DLD1 (cell line): ENCODE results near the gene MESD.

Experiments used
- in situ Hi-C: cut with HindIII; loops from 2 replicates; pipeline ENCODE4 v1.10.0; 2017; ENCODE audit warnings: low sequenced_read_pairs

Gene MESD

DNA sequence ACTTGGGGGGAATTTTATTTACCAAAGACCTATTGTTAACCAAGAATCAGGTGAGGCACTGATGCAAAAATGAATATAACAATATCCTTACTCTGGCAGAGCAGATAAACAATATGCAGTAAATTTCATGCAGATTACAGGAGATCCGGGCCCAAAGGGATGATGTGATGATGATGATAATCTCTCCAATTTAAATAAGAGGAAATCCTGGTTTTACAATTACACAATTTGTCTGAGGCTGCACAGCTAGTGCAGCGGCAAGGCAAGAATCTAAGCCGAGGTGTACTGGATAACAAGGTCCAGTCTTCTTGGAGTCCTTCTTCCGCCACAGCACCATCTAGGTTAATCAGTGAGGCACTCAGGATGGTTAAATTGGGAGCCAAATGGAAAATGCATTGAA, 2.4 kb upstream of the MESD start:
- in situ Hi-C loops, result no loop called here

DNA sequence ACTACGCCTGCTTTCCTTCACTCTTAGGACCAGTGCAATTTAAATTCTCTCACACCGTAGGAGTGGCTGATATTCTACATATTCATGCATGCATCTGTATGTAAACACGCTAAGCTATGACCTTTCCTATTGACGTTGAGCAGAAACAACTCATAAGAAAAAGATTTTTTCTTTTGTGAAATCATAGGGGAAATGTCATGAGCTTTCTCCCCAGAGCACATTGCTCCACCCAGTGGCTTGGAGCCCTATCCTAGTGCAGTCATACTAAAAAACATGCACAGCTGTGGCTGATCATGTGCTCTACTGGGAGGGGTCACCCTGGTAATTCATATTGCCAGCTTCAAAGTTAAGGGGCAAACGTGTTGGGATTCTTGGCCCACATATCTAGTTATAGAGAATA, 1.8 kb upstream of the MESD start:
- in situ Hi-C loops, result no loop called here

DNA sequence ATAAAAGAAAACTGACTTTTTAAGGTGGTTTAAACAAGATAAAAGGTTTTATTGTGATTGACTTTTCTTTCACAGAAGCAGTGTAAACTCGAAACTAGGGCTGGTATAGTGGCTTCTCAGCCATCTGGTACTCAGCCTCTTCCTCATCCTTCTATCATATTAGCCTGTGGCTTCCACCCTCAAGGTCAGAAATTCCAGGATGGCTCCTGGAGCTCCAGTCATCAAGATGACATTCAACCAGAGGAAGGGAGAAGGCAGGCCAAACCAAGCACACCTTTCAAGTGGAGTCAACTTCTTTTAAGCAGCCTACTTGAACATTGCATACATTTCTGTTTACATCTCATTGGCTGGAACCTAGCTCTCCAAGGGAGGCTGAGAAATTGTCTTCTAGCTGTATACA, 1.3 kb upstream of the MESD start:
- in situ Hi-C loops, result no loop called here

DNA sequence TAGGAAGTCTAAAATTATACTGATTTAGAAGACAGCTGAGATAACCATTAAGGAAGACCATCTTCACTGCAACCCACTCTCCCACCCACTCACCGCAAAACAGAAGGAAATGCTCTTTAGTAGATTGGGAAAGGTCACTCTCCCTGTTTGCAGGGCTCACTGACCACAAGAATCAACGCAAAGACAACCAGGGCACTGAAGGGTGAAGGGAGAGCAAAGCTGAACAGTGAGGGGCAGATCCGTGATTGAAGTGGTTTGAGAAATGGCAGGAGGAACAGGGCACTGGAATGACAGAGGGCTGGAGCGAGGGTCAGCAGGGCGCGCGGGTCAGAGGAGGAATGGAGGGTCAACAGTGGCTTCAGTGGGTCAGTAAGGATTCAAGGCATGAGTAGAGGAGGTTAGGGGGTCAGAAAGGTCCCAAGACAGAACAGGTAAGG, 520 bp downstream of the MESD start:
- in situ Hi-C loops, result no loop called here

DNA sequence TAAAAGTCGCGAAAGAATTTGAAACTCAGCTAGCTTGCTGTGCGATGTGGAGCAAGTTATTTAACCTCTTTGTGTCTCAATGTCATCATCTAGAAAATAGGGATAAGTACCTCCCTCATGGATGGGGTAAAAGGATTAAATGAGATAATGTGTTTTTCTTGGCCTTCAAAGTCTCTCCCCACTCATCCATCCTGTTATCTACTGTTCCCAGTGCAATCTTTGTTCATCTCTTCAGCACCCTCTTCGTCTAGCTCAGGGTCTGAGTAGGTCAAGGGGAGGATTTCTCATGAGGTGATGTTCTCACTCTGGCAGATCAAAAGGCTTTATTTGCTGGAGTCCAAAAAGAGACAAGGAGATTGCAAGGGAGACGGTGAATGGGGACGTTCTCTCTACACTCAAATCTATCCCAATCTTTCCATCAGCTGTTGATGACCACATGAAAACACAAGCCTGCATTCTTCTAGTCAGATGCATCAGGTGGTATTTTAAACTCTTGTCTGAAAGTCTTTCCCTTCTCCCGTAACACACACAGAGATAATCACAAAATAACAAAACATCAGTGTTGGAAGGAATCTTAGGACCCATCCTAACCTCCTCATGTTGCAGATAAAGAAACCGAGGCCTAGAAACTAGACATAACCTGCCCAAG, 1.3 kb downstream of the MESD start:
- in situ Hi-C loops, result no loop called here

DNA sequence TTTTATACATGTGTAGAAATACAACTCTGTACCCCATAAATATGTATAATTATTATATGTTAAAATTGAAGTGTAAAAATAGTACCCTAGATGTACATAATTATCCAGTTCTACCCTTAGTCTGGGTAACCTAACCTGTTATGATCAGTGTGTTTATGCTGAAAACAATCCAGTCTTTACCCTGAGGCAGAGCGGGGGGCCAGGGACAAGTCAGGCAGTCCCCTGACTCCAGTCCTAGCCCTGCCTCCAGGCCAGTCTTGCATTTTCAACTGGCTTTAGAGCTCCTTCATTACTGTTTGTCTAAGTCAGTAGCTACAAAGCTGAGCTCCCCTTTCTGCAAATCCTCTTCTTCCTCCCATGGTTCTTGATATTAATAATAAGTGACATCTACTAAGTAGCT, 3.1 kb downstream of the MESD start:
- in situ Hi-C loops, result no loop called here

DNA sequence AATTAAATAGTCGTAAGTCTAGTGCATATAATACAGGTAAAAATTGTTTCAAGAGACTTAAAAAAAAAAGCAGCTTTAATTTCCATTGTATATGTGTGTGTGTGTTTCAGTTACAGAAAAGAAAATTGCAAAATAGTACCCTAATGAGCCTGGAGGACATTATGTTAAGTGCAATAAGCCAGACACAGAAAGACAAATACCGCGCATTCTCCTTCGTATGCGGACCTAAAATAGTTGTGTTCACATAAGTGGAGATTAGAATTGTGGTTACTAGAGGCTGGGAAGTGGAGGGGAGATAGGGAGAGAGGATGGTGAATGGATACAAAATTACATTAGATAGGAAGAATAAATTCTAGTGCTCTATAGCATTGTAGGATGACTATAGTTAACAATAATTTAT, 3.6 kb downstream of the MESD start:
- in situ Hi-C loops, result no loop called here

DNA sequence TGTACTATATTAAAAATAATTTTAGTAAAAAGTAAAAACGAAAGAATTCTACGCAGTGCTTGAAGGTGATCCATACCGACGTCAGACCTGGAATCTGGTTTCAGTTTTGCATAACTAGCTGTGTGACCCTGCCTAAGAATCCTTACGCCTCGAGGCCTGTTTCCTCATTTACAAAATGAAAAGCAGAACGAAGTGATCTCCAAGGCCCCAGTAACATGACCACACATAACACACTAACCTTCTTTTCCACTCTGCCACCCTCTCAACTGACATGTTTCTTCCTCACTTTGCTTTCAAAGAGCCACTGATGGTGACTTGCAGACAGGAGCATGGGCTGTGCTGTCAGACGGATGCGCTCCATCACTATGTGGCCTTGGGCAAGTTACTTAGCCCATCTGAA, 4.8 kb downstream of the MESD start:
- in situ Hi-C loops, result no loop called here

DNA sequence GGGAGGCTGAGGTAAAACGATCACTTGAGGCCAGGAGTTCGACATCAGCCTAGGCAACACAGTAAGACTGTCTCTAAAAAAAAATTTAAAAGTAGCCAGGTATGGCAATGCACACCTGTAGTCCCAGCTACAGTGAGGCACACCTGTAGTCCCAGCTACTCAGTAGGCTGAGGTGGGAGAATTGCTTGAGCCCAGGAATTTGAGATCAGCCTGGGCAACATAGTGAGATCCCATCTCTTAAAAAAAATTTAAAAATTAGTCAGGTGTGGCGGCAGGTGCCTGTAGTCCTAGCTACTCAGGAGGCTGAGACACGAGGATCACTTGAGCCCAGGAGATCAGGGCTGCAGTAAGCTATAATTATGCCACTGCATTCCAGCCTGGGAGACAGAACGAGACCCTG, 6.8 kb downstream of the MESD start:
- in situ Hi-C loops, result no loop called here

DNA sequence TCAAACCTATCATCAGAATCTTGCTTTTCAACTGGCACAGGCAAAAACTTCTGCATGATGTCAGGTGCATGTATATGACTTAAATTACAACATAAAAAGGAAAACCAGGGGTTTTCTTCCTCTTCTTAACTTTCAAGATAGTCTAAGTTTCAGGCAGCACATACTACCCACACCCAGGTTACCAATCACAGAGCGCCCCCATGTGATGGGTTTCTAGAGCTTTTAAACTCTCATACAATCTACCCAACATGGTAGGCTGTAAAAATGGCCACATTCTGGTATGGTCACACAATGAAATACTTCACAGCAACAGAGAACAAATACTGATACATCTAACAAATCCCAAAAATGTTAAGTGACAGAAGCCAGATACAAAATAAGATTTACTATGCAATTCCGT, 7.4 kb downstream of the MESD start:
- in situ Hi-C loops, result no loop called here

DNA sequence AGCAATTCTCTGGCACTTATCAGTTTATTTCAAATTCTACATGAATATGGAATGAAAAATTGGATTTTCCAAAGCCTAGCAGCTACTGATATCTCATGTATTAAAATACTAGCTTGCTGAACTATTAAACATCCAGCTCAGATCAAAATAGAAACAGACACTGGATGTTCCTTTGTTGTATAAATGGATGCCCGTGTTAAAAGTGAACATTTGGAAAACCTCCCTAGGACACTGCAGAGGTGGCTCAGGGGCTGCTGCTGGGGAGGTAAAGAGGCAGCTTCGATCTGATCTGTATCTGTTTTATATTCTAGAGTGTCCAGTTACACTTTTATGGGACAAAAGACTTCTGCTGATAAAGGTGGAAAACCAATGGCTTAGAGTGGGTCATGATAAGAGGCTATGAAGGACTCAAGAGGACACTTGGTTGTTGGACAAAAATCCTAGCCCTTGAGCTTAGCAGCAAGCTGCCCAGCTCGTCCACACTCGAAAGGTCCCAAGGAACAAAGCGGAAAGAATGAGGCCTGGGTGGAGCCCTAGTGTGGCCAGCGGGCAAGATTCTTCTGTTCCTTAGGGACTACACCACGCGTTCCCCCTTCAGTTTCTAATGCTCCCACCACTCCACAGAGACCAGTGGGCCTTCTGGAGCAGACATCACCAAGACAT, 9.9 kb downstream of the MESD start:
- in situ Hi-C loops, result no loop called here

DNA sequence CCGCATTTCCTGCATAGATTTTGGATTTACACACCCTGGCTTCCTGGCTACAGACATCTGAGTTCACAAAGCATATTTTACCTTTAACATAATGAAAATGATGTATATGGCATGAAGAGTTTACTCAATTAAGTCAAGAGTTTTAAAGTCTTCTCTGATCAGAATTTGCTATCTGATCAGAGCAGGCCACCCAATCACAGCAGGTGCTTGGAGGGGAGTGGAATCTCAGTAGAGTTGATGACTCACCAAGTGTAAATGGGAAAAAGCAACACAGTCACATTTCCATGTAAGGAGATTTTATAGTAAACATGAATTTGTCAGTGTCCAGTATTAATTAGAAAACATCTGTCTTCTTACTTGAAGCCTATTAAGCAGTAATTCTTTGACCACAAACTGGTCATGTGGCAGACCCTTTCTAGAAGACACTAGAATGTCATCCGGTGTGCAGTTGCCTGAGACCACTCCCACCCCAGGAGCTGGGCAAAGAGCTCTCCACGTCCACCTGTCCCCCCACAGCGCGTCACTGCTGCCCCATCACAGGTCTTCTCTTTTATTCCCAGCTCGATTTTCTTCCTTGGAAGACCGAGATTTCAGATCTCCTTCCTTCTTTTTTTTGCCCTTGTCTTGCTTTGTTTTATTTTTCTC, 10.8 kb downstream of the MESD start:
- in situ Hi-C loops, result no loop called here

DNA sequence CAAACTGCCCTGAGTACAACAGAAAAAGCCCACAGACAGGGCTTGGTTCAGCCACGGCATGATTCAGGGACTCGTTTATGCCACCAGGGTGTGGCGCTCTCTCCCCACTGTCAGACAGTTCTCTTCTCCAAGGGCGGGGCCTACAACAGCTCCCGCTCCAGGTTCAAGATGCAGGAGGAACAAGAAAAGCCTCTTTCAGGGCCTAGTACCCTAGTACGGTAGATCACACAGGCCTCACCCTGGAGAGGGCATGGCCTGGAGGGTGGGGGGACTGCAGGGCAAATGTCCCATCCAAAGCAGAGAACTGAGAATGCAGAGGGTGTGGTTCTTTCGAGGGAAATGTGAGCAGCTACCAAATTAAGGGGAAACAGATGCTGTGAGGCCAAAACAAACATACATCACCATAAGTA, 12.0 kb downstream of the MESD start:
- in situ Hi-C loops, result no loop called here

DNA sequence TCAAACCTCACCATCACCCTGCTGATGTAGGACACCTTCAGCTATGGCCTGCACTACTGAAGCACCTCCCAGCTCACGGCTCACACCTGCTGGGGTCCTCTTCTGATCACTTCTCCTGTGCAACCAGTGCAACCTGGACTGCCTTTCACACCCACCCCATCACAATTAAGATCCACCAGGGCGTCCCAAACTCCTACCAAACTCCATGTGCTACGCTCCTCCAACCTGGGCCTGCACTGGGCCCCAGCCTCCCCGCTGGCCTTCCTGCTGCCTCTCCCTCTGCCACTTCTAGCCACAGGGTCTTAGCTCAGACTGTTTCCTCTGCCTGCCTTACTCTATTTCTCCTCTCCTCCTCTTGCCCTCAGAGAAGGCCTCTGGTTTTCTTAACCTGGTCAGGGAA, 12.8 kb downstream of the MESD start:
- in situ Hi-C loops, result no loop called here

DNA sequence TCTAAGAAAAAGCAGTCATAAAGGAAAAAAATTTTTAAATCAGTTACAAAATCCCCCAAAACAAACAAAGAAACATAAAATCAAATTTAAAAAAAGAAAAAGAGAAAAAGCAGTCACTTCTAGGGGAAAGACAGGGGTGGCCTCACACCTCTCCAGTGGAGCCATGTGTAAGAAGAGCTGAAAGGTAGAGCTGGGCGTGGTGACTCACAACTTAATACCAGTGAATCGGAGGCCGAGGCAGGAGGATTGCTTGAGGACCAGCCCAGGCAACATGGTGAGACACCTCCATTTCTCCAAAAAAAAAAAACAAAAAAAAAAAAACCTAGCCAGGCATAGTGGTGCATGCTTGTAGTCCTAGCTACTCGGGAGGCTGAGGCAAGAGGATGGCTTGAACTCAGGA, 14.7 kb downstream of the MESD start:
- in situ Hi-C loops, result no loop called here

DNA sequence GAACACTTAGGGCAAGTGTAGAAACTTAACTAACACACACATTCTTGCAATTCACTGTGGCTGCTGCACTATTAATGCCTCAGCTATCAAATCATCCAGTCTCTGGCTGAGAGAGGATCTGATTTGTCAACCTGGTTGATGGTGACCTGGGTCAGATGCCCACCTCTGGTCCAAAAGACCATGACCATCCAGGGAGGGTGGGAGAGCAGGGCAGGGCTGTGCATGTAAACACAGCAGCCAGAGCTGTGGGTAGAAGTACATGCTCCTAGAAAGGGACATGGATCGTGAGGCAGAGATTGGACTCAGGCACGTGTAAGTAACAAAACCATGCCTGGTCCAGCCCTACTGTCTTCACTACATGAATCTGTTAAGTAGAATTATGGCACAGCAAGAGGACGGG, 17.3 kb downstream of the MESD start:
- in situ Hi-C loops, result no loop called here

DNA sequence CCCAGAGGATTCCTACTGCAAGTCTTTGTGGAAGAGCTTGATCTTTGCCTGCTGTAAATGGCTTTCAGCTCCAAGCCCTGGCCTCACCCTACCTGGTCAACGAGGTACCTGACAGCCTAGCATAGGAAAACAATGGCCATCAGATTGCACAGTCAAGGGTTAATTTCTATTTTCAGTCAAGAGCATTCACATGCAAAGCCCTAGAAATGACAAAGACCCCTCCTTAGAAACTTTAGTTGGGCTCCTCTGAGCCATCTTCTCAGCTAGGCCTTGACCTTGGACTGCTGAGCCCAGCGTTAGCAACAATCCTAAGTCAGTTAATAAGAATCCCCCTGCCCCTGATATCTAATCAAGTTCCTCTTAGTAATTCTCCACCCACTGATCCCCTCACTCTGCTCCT, 18.5 kb downstream of the MESD start:
- in situ Hi-C loops, result no loop called here

DNA sequence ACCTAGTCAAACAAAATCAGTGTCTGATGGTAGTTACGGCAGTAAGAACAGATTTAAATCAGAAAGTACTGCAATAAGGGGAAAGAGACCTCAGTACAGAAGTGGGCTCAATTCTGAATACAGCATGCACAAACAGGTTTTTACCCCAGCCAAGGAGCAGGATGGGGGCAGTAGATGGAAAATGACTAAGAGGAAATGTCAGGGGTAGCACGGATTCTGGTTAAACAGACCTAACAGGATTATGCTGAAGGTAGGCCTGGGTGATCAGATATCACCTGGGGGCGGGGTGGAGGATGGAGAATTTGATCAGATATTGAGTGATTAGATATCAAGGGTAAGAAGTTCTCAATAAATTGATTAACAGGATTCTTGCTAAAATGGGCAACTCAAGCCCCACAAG, 19.0 kb downstream of the MESD start:
- in situ Hi-C loops, result no loop called here

DNA sequence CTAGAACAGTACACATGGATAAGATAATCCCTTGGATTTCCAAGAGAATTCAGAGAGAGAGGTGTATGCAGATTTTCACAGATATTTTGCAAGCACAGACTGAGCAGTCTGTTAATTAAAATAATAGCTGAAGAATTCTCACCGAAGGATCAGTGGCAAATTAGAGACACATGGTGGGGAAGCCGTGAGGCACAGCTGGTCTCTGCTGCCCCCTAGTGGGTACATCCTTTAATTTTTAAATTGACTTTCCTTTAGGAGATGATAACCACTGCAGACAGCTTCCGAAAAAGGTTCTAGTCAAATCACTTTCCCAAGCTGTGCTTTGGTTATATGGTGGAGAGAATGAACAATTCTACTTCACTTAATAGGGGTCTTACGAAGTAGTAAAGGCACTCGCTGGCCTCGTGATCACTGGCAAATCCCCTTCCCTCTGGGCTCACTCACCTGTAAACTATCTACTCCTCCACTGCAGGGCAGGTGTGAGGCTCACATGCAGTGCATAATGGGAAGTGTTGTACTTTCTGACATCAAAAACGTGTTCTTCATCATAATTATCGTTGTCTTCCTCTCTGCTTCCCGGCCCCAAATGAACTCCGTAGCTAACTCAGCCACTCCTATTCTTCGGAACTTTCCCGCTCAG, 19.5 kb downstream of the MESD start:
- in situ Hi-C loops, result no loop called here

DNA sequence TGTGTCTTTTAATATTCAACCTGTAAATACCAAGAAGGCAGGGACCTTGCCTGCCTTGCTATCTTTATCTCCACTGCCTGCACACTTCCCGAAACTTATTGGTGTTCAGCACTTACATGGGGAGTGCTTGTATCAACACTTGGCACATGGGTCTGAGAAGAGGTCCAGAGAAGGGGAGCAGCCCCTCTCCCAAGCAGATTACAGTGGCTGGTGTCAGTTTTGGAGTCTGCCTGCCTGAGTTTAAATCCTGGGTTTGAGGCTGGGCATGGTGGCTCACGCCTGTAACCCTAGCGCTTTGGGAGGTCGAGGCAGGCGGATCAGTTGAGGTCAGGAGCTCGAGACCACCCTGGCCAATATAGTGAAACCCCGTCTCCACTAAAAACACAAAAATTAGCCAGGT, 20.3 kb downstream of the MESD start:
- in situ Hi-C loops, result loop anchor here (10.0 kb wide), 1 partner anchor 115 kb away; no protein-coding TSS in a partner anchor

DNA sequence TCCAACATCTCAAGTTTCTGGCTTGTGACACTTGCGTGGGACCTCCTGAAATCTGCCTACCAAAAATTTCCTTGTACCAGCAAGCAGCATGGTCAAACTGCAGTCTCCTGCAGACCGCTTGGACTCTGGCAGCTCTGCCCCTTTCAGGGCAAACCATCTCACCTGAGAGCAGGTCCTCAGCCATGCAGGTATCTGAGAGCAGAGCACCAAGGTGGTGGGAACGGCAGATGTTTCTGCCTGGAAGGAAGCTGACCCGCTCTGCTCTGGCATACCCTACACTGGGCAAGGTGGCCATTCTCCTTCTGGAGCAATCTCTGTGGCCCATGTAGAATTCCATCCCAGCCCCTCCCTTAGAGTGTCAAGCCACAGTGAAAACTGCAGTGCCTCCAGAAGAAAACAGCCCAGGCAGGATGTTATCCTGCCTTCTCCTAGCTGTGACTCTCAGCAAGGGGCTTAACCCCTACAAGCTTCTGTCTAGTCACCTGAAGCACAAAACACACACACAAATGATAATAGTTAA, 21.6 kb downstream of the MESD start:
- in situ Hi-C loops, result loop anchor here (10.0 kb wide), 1 partner anchor 113 kb away; no protein-coding TSS in a partner anchor

DNA sequence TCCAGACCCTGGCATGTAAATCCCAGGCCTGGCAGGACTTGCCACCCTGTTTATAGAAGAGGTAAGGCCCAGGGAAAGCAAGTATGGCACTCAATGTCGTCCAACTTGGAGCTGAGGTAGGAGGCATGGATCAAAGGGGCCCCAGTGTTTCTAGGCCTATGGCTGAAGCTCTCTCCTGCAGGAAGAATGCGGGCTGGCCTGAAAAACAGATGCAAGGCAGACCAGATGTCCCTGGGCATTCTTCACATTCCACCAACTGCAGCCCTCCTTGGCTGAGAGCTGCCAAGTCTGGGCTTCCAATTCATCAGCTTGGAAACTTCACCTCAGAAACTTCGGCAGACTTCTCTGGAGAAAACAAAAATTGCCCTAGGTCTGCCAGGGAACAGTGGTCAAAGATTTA, 22.2 kb downstream of the MESD start:
- in situ Hi-C loops, result loop anchor here (10.0 kb wide), 1 partner anchor 113 kb away; no protein-coding TSS in a partner anchor
